Stimulated activated CD8-positive, alpha-beta memory T cell treated with anti-CD3 and anti-CD28 coated beads, Interleukin-4, amount 100 ng/mL, for 4 hours (primary cell): ENCODE data around the gene PYGM.
A peak's percentile ranks its signal among the peaks of the same experiment; 100 is the strongest.

Experiments used
- DNase-seq, 2 donors: peaks; one replicate each; pipeline ENCODE4 v3.0.0-alpha.2; 2020; ENCODE audit warnings: low read depth in 2 of 2, low spot score in 1 of 2

The PYGM gene

DNA sequence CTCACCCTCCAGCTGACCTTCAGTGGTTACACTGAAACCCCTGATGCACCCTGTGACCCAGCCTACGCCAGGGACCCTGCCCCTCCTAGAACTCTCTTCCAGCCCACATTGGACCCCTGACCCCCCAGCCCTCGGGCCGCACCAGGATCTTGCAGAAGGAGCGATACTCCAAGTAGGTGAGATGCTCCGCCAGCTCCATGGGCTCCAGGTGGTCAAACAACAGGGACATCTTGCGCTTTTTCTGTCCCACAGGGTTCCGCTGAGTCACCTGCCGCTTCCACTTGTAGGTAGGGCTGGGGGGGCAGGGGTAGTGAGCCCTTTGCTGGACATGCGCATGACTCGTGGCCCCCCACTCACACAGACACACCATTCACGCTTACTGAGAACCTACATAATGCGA, 19.9 kb downstream of the PYGM start:
- DNase-seq = no peak

DNA sequence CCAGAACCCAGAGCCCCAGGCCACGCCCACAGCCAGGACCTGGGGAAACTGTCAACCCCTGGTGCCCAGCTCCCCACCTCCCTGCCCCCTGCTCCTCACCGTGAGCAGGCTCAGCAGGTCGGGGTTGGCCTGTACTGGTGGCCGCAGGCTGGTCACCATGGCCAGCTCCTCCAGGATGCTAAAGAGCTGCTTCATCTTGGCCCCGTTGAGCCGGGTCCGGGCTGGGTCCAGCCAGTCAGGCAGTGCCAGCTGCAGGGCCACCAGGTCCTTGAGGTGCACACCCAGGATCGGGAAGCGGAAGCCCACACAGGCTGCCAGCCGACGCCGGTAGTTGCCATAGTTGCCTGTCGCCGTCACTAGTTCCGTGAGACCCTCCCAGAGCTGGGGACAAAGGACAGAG, 23.1 kb downstream of the PYGM start:
- DNase-seq = no peak

DNA sequence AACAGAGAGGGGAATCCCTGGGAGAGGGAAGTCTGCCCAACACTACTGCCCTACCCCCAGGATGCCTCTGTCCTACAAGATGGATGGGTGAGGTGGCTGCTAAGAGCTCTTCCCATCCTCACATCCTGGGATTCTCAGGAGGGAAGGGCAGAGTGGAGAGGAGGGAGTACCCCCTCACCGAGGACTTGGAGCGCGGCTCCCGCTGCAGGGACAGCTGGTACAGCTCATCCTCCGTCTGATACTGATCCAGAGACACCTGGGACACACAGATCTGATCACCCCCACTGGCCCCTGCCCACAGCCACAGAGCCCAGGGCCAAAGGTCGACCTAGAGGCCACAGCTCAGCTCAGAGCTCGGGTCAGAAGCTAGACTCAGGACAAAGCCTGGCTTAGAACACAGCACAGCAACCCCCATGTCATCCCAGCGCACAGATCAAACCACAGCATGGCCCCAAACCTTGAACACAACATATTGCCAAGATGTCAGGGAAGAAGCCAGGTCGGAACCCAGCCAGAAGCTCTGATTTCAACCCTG, 24.0 kb downstream of the PYGM start:
- no peak for DNase-seq

DNA sequence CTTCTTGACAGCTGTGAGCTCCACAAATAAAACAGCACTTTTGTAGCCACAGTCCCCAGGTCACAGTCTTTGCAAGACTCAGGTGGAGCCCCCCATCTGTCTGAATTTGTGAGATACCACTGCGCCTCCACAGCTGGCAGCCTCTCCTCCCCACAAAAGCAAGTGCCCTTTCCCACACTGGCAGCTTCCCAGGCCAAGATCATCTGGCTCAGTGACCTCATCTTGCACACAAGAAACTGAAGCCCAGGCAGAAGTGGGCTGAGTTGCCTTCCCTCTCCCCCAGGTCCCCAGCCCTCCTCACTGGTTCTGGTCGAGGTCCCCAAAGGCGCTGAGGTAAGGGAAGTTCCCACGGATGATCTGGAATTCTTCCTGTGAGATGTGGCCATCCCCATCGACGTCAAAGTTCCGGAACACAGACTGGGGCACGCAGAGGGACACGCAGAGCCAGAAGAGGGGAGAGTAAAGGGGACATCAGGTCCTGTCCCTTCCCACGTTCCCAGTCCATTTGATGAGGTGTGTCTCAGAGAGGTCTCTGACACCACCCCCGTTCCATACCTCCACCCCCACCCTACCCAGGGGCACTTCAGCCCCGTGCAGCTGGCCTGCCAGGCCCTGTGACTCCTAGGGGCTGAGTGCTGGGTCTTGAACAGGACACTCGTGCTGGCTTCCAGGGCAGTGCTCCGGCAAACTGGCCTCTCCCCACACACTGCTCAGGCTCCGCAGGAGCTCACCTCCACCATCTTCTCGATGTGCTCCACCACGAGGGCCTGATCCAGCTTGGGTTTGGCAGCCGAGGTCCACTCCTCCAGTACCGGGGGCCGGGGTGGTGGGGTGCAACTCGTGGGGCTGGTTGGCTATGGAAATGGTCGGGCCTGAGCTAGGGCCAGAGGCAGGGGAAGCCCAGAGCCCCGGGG, 24.7 kb downstream of the PYGM start:
- no peak for DNase-seq

DNA sequence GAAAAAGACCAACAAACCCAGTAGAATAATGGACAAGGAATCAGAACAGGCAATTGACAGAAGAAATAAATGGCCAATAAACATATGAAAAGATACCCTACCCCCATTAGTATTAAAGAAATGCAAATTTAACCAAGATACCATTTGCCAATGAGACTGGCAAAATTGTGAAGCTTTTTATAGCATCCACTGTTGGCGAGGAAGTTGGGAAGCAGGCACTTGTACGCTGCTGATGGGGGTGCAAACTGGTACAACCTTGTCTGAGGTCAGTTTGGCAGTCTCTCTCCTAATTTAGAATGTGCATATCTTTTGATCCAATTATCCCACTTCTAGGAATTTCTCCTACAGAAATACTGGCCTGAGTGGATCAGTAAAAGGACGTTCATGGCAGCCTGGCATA, 28.2 kb downstream of the PYGM start:
- DNase-seq = no peak

DNA sequence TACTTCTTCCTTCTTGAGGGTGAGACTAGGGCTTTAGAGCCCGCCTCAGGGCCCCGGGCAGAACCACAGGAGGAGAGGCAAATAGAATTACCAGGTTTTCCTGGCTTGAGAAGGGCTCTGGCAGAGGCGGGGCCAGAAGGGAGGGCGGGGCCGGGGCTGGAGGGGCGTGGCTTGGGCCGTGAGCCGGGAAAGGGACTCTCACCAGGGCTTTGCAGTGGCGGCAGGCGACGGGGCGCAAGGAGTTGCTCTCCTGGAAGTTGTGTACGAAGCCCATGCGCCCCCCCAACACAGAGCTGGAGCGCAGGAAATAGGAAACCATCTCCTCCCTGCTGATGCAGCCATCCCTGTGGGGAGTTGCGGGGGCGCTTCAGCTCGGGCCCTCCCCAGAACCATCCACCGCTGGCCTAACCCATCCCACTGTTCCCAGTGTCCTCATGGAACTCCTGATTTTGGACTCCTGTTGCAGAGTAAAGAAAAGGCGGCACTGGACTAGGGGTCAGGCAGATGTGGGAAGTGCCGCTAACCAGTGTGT, 29.9 kb downstream of the PYGM start:
- no peak for DNase-seq

DNA sequence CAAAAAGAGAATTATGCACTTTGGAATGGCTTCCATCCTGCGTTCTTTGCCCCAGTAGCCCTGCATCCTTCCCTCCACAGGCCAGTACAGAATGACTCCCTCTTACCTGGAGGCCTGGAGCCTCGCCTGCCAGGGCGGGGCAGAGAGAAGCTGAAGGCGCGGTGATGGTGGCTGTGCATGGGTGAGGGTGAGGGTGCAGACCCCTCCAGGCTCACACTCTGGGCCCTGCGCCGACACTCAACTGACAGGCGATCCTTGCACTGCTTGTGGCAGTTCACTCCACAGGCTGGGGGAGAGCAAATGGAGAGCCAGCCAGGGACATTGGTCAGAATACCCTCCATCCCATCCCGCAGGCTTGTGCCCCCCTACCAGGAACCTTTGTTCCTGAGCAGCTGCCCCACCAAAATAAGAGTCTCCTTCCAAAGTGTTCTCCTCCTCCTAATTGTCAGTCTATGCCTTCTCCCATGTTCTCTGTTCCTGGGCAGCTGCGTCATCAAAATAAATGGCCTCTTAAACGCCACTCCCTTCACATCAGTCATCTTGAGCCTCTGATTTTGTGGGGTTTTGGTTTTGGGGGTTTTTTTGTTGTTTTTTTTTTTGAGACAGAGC, 30.9 kb downstream of the PYGM start:
- no peak for DNase-seq

DNA sequence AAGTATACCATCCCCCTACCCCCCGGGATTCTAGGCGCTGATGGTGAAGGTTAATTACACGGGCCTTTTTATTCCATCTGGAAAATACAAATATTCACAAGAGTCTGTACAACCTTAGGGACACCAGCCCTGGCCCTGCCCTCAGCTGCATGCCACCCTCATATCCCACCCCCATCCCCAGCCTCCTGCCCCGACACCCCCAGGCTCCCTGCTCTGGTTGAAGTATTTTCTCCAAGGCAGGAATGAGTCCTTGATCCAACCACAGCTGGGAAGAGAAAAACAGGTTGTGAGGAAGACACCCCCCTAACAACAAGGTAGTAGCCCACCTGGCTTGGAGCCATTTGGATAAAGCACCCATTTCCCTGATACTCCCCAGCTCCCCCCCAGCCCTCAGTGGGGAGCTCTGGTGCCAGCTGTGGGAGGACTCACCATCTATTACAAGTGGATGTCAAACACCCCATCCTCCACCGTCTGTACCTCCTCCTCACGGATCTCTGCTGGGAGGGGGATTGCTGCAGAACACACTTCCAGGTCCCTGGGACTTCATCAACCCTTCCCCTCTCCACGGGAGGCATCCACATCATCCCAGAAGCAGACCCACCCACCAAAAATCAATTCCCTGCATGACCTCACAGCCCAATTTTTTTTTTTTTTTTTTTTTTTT, 32.8 kb downstream of the PYGM start:
- DNase-seq = no peak

DNA sequence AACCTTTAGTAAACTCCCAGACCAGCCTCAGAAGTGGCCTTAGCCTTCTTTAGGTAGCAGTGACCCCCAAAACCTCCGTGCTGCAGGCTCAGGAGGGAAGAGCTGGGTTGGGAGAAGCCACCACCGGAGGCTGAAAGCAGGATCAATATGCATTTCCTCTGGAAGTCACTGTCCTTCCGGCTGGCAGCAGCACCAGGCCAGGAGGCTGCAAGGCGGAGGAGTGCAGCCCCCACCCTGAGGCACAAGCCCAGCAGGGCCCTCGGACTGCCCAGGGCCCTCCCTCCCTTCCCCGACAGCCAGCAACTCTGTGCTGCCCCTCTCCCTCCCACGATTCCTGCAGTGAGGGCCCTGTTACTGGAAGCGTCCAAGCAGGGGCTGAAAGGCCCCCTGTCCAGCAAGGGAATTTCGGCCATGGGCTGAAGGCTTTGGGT, 33.5 kb downstream of the PYGM start:
- no peak for DNase-seq

DNA sequence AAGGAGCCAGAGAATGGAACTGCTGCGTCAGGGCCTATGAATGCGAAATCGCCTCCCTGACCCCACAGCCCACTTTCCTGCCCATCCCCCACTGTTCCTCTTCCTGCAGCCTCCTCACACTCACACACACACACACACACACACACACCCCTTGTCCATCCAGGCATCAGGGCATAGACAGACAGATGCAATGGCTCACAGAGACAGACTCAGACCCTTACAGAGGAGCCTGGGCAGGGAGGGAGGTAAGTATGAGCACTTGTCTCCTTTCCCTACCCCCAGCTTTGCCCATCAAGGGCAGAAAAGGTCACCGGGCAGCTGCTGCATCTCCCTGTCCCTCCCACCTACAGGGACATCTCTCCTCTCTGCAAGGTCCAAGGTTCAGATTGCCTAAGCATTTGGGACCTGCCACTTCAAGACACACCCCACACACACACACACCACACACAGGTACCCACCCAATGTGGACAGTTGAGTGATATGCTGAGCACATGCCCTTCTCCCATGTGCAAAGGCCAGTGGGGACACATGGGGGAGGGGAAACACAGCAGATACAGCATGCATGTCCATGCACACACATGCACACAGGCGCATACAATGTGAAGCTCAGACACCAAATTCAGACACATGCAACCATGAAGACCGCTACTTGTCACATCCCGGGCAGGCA, 34.8 kb downstream of the PYGM start:
- no peak for DNase-seq

DNA sequence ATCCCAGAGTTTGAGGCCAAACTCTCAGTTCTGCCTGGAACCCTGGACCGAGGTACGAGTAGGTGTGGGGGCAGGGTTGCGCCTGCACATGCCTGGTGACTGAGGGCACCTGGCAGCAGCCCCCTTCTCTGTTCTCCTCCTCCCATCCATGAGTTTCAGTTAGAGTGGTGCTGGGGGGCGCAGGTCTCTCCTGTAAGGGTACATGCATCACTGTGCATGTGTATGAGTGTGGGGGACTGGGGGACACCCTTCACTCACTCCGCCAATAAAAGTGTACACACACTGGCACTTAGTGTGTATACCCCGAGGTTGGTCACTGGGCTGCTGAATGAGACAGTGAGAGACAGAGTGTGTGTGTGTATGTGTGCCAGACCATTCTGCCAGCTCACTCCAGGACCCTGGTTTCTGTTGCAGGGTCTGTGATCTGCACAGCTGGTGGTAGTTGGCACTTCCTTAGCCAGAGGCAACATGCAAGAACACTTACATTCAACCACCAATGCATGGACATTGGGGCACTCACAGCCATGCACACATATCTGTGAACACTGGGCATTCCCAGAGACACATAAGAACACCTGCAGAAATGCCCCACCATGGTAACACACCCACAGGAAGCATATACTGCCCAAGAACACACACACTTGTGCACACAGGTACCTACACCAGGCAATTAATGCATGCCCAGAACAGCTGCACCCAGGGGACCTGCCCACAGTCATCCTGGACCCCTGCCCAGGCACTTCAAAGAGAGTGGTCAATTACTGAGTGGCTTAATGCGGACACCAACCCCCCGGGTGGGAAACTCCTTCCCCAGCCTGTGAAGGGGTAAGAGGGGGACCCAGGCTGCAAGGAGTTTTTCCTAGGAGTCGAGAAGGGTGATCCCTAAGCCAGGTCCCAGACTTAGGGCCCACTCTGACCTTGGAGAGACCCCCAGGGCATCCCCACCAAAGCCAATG, 35.6 kb downstream of the PYGM start:
- DNase-seq = no peak

DNA sequence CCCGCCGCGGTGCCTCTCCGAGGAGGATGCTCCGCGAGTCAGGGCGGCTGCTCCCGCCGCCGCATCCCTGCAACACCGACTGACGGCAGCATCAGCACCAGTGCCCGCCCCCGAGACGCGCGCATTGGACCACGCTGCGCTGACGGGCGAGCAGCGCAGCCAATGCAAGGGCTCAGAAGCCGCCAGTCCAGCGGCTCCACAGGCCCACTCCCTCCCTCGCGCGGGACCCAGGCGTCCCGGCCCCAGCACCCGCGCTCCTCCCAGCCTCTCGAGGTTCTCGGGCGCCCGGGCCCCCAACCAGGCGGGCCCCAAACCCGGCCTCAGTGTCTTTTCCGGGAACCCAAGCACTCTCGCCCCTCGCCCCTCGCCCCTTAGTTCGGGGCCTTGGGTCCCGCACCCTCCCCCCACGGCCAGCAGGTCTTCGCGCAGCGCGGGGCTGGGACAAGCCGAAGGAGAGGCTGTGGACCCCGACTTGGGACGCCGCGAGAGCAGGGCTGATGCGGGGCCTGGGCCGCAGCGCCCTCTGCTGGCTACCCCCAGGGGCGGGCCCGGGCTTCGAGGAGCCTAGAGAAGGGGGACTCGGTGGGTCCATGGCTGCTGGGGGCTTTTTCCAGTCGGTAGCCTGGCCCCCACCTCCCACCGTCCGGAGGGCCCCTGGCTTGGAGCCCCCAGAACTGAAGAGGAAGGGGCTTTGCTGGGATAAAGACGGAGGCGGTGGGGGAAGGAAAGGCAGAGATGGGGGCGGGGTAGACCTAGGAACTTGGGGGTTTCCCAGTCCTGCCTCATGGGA, 36.5 kb downstream of the PYGM start, which contains the start of gene NRXN2:
Gene NRXN2, minus strand, starts transcription at position 81 of the 790 bp plus-strand sequence. CDS start 9,498 bp downstream, outside the sequence.
- peak; percentile 45 to 71 for DNase-seq

DNA sequence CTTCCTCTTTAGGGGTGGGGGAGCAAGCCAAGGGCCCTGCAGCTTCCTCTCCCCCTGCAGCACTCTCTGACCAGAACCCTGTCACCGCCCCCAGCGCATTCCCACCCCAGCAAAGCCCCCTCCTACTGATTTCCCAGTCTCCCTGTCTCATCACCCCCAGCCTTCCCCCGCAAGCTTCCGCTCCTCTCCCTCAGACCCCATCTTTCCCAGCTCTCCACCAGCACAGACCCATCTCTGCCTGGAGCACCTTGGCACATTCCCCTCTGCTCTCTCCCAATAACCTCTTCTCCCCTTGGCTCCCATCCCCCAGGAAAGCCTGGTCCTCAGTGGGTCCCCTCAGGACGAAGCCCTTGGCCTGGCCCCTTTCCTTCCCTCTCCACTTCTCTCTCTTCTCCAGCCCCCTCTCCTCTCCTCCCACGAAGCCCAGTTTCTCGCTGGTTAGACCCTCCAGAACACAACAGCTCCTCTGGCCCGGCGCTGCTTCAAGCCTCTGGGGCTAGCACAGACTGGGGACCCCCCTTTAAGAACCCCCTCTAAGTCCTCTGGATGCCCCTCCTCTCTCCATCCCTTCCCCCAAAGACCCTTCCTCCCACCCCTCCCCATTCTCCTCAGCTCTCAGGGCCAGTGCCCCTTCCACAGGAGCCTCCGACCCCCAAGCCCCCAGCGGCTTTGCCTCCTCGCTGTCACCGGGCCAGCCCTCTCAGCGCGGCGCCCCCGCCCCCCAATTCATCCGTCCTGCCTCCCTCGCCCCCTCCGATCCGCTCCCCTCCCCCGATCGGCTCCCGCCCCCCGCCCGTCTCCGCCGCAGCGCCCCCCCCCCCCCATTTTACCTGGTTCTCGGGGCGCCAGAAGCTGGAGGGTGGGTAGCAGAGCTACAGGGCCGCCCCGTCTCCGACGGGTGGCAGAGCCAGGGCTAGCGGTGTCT, 37.4 kb downstream of the PYGM start:
- DNase-seq = no peak

DNA sequence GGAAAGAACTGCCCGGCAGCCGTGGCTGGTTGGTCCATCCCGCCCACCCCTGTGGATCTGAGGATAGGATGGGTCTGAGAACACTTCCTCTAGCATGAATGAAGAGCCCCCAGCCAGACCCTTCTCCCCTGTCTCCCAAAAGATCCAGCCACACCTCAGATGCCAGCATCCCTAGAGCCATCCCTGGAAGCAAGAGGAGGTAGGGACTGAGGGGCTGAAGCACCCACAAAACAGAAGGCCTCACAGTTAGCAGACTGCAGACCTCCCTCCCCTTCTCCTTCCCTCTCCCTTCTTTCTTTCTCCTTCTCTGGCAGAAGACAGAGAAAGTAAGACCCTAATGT, 38.4 kb downstream of the PYGM start:
- no peak for DNase-seq

DNA sequence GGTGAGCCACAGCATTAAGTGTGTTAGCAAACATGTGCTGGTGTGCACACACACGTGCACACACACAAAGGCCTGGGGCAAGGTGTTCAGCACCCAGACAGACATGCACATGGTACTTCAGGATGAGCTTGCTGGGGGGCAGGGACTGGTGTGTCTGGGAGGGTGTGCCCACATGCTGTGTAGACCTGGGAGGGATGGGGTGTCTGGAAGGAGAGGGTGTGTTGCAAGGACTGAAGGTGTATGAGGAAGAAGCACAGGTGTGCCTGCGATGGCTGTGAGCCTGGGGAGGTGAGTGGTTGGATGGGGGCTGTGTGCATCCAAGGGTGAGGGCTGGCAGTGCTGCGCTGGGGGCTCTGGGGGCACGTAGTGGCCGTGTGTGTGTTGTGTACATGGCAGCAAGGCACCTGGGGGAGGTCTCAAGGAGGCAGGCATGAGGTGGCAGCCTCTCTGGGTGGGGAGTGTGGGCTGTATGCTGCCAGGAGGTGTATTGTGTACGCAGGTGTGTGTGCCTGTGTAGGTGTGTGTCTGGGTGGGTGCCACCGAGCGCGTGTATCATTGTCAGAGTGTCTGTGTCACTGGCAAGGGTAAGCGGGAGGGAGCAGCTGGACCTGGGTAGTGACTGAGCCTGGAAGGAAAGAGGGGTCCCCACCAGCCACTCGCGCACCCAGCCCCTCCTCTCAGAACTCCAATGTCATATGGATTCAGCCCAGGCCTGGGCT, 39.0 kb downstream of the PYGM start:
- no peak for DNase-seq

DNA sequence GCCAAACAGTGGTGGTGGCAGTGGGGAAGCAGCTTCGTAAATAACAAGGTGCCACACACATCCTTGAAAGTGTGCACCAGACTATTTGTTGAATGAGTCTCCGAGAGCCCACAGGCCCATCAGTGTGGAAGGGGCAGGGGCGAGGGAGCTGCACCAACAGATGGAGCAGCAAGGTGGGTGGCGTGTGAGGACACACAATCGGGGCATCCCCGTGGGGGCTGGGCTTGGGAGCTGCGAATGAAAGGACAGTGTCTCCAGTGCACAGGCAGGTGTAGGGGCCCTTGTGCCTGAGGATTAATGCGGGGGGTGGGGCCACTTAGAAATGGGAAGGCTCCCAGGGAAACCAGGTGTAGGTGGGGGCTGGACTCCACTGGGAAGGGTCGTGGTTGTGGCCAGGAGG, 39.6 kb downstream of the PYGM start:
- no peak for DNase-seq

DNA sequence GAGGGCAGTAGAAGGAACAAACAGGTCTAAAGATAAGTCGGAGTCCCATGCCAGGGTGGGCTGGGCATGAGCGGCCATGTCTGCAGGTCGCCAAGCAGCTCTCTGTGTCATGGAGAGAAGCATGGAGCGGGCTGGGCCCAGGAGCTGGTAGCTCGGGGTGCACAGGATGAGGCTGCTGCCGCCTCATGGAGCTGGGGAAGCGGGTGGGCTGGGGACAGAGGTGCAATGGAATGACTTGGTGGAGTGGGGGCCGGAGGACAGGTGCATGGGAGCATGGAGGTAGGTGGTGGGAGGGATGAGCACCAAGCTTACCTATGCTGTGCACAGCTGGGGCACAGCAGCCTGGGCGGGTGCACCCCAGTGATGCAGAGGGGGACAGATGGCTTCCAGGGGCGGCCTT, 40.4 kb downstream of the PYGM start:
- DNase-seq = no peak

DNA sequence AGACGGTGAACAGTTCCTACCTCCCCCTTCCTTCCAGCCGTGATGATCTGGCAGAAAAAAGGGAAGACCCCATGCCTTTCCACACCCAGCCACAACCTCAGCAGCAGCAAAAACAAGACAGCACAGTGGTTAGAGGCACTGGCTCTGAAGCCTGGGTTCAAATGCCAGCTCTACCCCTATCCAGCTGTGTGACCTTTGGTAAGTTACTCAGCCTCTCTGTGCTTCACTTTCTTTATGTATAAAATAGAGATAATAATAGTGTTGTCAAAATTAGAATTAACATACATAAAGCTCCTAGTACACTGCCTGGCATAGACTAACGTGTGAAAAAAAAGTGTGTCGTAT, 41.0 kb downstream of the PYGM start:
- DNase-seq = no peak
